GM18520 (cell line): ENCODE data around the gene SAMD5.

Source experiments
- ATAC-seq: cut with Tn5 transposase; IDR thresholded peaks from one replicate; pipeline ENCODE4 v1.9.1; 2021; ENCODE audit not compliant: unreplicated experiment

SAMD5 gene

GRCh38 chr6:147618457-147618856, 110.0 kb downstream of the SAMD5 start:
- ATAC-seq, result no peak

- ATAC-seq, result no peak
These were observed 110.4 kb downstream of the SAMD5 start for GRCh38 chr6:147618927-147619326.
